Neuronal stem cell (in vitro differentiated cells): ENCODE data around the gene RC3H2.
A peak's percentile ranks its signal among the peaks of the same experiment; 100 is the strongest.
"Not testable (repeated sequence)": the region's sequence is repeated elsewhere in the genome, so short reads cannot be mapped to it uniquely, and the experiment has no call there.

ENCODE experiments used
- DNase-seq: peaks from one replicate; pipeline ENCODE4 v3.0.0-alpha.2; 2013; ENCODE audit warnings: low spot score
- H2AFZ ChIP-seq: one replicate; pipeline ENCODE4 v1.6.1; 2013; ENCODE audit warnings: mild to moderate bottlenecking, low read length, inconsistent platforms
- H2AK5ac ChIP-seq: 2 replicates; pipeline ENCODE4 v1.6.1; 2013; ENCODE audit warnings: low read depth, mild to moderate bottlenecking, inconsistent platforms, low read length, moderate library complexity, mixed read lengths
- H2BK120ac ChIP-seq: 2 replicates; pipeline ENCODE4 v1.6.1; 2013; ENCODE audit warnings: low read depth, mild to moderate bottlenecking, inconsistent platforms, low read length, moderate library complexity, mixed read lengths
- H2BK12ac ChIP-seq: one replicate; pipeline ENCODE4 v1.6.1; 2013; ENCODE audit warnings: low read length, inconsistent platforms
- H2BK15ac ChIP-seq: 2 replicates; pipeline ENCODE4 v1.6.1; 2013; ENCODE audit warnings: mild to moderate bottlenecking, low read length, inconsistent platforms, mixed read lengths
- H2BK5ac ChIP-seq: one replicate; pipeline ENCODE4 v1.6.1; 2013; ENCODE audit warnings: inconsistent platforms, mild to moderate bottlenecking, low read length, moderate library complexity
- H3K14ac ChIP-seq: one replicate; pipeline ENCODE4 v1.6.1; 2013; ENCODE audit warnings: low read length, inconsistent platforms
- H3K18ac ChIP-seq: 2 replicates; pipeline ENCODE4 v1.6.1; 2013; ENCODE audit warnings: low read length, inconsistent platforms
- H3K23ac ChIP-seq: 2 replicates; pipeline ENCODE4 v1.6.1; 2013; ENCODE audit warnings: low read depth, mild to moderate bottlenecking, mixed read lengths, low read length, inconsistent platforms; ENCODE audit not compliant: poor library complexity
- H3K27ac ChIP-seq: replicated peaks from 3 replicates; pipeline ENCODE4 v1.5.1; 2013; ENCODE audit warnings: low read length, inconsistent platforms
- H3K27me3 ChIP-seq, 3 experiments: 2 replicates each; pipeline ENCODE4 v1.6.1; 2013; ENCODE audit warnings: low read length in 3 of 3, mild to moderate bottlenecking in 2 of 3, inconsistent platforms in 1 of 3, low read depth in 1 of 3, mixed read lengths in 1 of 3, moderate library complexity in 1 of 3; ENCODE audit not compliant: control insufficient read depth in 3 of 3, insufficient read depth in 3 of 3
- H3K36me3 ChIP-seq, 2 donors: replicated peaks in 1 of 2; 2 replicates each; pipeline ENCODE4 v1.6.1; 2013; ENCODE audit warnings: low read length in 2 of 2; ENCODE audit not compliant: control insufficient read depth in 2 of 2, insufficient read depth in 2 of 2
- H3K4ac ChIP-seq: 2 replicates; pipeline ENCODE4 v1.6.1; 2013; ENCODE audit warnings: inconsistent platforms, mild to moderate bottlenecking, low read length, moderate library complexity
- H3K4me1 ChIP-seq, 2 donors: 1 replicate in 1 of 2; 2 replicates in 1 of 2; pipeline ENCODE4 v1.6.1; 2013; ENCODE audit warnings: low read length in 2 of 2, low read depth in 1 of 2; ENCODE audit not compliant: control insufficient read depth in 2 of 2, insufficient read depth in 1 of 2
- H3K4me2 ChIP-seq: one replicate; pipeline ENCODE4 v1.6.1; 2013; ENCODE audit warnings: mild to moderate bottlenecking, low read length, inconsistent platforms; ENCODE audit not compliant: insufficient read depth, poor library complexity, severe bottlenecking
- H3K4me3 ChIP-seq, 2 donors: 2 replicates each; pipeline ENCODE4 v1.5.1; 2013; ENCODE audit warnings: low read length in 2 of 2, mild to moderate bottlenecking in 2 of 2, inconsistent platforms in 1 of 2, moderate library complexity in 1 of 2
- H3K79me1 ChIP-seq: one replicate; pipeline ENCODE4 v1.6.1; 2013; ENCODE audit warnings: low read depth, mild to moderate bottlenecking, inconsistent platforms, low read length, moderate library complexity
- H3K9ac ChIP-seq: one replicate; pipeline ENCODE4 v1.6.1; 2013; ENCODE audit warnings: mild to moderate bottlenecking, low read depth, low read length, inconsistent platforms; ENCODE audit not compliant: poor library complexity
- H3K9me3 ChIP-seq, 2 donors: replicated peaks in 1 of 2; 2 replicates each; pipeline versions ENCODE3 to v1.6.1; 2013; ENCODE audit warnings: low read length in 2 of 2, mild to moderate bottlenecking in 2 of 2, inconsistent platforms in 1 of 2, low read depth in 1 of 2, mixed read lengths in 1 of 2, moderate library complexity in 1 of 2; ENCODE audit not compliant: control insufficient read depth in 2 of 2, insufficient read depth in 1 of 2
- H4K8ac ChIP-seq: one replicate; pipeline ENCODE4 v1.6.1; 2013; ENCODE audit warnings: low read depth, mild to moderate bottlenecking, inconsistent platforms, low read length, moderate library complexity
- H4K91ac ChIP-seq: one replicate; pipeline ENCODE4 v1.6.1; 2013; ENCODE audit warnings: low read length, low read depth, mild to moderate bottlenecking, inconsistent platforms; ENCODE audit not compliant: poor library complexity
- WGBS, 2 donors: extraction: QIAGEN DNeasy Blood & Tissue Kit; methylation state at CpG; one replicate each; pipeline ENCODE4 v1.1.7; 2013; ENCODE audit warnings: missing lambda C conversion rate in 2 of 2, mixed read lengths in 1 of 2; ENCODE audit not compliant: insufficient read length in 2 of 2, insufficient replicate concordance in 1 of 2; ENCODE audit errors: extremely low coverage in 2 of 2; 5-methylcytosine and 5-hydroxymethylcytosine counted together

Gene RC3H2

DNA sequence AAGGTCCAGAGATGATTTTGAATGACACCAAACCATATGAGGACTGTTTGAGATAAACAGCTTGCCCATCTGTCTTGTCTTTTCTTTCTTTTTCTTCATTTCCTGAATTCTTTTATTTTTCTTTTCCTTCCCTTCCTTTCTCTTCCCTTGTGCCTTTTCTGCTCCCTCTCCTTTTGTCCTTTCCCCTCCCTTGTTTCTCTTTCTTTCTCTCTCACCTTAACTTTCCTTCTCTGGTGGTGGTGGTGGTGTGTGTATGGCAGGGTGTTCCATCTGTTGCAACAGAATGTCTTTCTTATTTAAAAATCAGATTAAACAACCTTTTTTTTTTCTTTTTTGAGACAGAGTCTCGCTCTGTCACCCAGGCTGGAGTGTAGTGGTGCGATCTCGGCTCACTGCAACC lies 73.0 kb downstream of the RC3H2 start:
- no CpG with 5 or more reads among the region's 3 CpGs for WGBS, 2 donors

DNA sequence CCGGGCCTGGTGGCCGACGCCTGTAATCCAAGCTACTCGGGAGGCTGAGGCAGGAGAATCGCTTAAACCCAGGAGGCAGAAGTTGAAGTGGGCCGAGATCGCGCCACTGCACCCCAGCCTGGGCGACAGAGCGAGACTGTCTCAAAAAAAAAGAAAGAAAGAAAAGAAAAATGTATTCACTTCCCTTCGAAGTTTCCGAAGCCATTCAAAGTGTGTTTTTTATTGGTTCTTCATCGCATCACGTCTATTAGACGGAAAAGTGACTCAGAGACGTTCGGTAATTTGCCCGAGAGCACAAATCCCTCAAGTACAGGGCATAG lies 76.2 kb downstream of the RC3H2 start:
- not testable (repeated sequence) for H2BK12ac ChIP-seq, H3K9me3 ChIP-seq, H3K23ac ChIP-seq, H2BK120ac ChIP-seq, H2BK15ac ChIP-seq, H3K18ac ChIP-seq, H3K14ac ChIP-seq, H2BK5ac ChIP-seq, H3K27ac ChIP-seq, H3K27me3 ChIP-seq, H3K4ac ChIP-seq, H4K91ac ChIP-seq, H4K8ac ChIP-seq, H3K9ac ChIP-seq, H3K79me1 ChIP-seq, DNase-seq, H3K4me1 ChIP-seq, H2AK5ac ChIP-seq
- H3K4me3 ChIP-seq = peak overlapping the region; percentile 70 to 73
- WGBS, 2 donors = no CpG with 5 or more reads among the region's 18 CpGs
- peaks cover 11 to 27% of the 10 kb centered on the region in 2 donors for H3K36me3 ChIP-seq
- H2AFZ ChIP-seq = peak overlapping the region; percentile 93
- H3K4me2 ChIP-seq = peak overlapping the region; percentile 42

More for the DNA sequence above, 73.0 kb downstream of the RC3H2 start:
- no peaks in the 10 kb centered on the region for H3K79me1 ChIP-seq
- no peak overlapping the region for H3K4me2 ChIP-seq
- no peak overlapping the region for H4K91ac ChIP-seq
- no peaks in the 10 kb centered on the region for H3K36me3 ChIP-seq
- H2AFZ ChIP-seq = no peak overlapping the region
- no peak overlapping the region for H3K23ac ChIP-seq
- no peak overlapping the region for H2BK5ac ChIP-seq
- H2BK12ac ChIP-seq = no peak overlapping the region
- no peak overlapping the region for H2BK15ac ChIP-seq
- no peak overlapping the region for H3K18ac ChIP-seq
- DNase-seq = no peak
- no peak overlapping the region for H3K9ac ChIP-seq
- peaks cover 0 to 1% of the 10 kb centered on the region in 2 donors for H3K4me1 ChIP-seq
- no peak overlapping the region for H4K8ac ChIP-seq
- no peak overlapping the region for H2AK5ac ChIP-seq
- no peak overlapping the region for H2BK120ac ChIP-seq
- H3K14ac ChIP-seq = no peak overlapping the region
- no peaks in the 10 kb centered on the region for H3K9me3 ChIP-seq
- H3K4me3 ChIP-seq = no peak overlapping the region
- no peaks in the 10 kb centered on the region for H3K27me3 ChIP-seq
- H3K27ac ChIP-seq = no peak overlapping the region
- H3K4ac ChIP-seq = no peak overlapping the region

DNA sequence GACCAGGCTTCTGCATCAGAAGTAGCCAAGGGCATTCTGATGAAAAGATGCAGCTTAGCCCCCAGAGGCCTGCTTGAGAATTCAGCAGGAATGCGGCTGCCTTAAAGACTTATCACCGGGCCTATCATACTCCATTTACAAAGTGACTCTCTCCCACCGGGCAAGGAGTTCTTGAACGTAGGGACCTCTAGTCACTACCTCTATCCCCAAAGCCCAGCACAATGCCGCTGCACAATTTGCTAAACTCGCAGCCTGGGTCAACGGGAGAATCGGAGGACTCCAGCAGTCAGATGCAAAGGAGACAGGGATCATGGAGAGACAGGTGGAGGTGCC lies 77.4 kb downstream of the RC3H2 start:
- WGBS, 2 donors = no CpG with 5 or more reads among the region's 8 CpGs
- Histone ChIP-seq H3K4me2 (peak overlapping the region; percentile 78), H2AFZ (peak overlapping the region; percentile 93), H3K9ac (peak overlapping the region; percentile 94), H3K14ac (no peak overlapping the region), H4K8ac (no peak overlapping the region), H3K27ac (peak overlapping the region; percentile 96), H3K4me1 (peaks cover 0 to 2% of the 10 kb centered on the region in 2 donors), H3K4ac (no peak overlapping the region), H3K18ac (peak overlapping the region; percentile 44), H4K91ac (no peak overlapping the region), H3K36me3 (peaks cover 16 to 36% of the 10 kb centered on the region in 2 donors), H3K27me3 (no peaks in the 10 kb centered on the region), H2BK120ac (no peak overlapping the region), H2AK5ac (peak overlapping the region; percentile 5), H2BK12ac (no peak overlapping the region), H2BK15ac (no peak overlapping the region), H3K23ac (peak overlapping the region; percentile 59), H3K4me3 (peak overlapping the region; percentile 70 to 90), H3K9me3 (no peaks in the 10 kb centered on the region), H3K79me1 (peaks cover 4% of the 10 kb centered on the region), H2BK5ac (peak overlapping the region; percentile 92)
- no peak for DNase-seq

- Histone ChIP-seq H3K27me3 (no peaks in the 10 kb centered on the region), H2BK12ac (no peak overlapping the region), H3K36me3 (peaks cover 33 to 83% of the 10 kb centered on the region in 2 donors), H3K4me1 (peaks cover 0 to 2% of the 10 kb centered on the region in 2 donors), H2AFZ (no peak overlapping the region), H3K4me2 (no peak overlapping the region), H3K79me1 (peaks cover 6% of the 10 kb centered on the region), H3K4me3 (peak overlapping the region in 1 of 2 donors; percentile 38), H3K27ac (no peak overlapping the region), H2BK120ac (no peak overlapping the region), H3K18ac (no peak overlapping the region), H3K9ac (no peak overlapping the region), H3K4ac (no peak overlapping the region), H4K8ac (no peak overlapping the region), H3K23ac (no peak overlapping the region), H3K9me3 (no peaks in the 10 kb centered on the region), H2BK5ac (no peak overlapping the region), H3K14ac (no peak overlapping the region), H2AK5ac (no peak overlapping the region), H4K91ac (no peak overlapping the region), H2BK15ac (no peak overlapping the region)
- WGBS, 2 donors = no CpG with 5 or more reads among the region's 4 CpGs
- no peak for DNase-seq
These were observed 82.2 kb downstream of the RC3H2 start for GRCh38 chr9:122822938-122823337.
